SHP77 (cell line): ENCODE results near the gene GRIN2D.
"Not testable (repeated sequence)": the region's sequence is repeated elsewhere in the genome, so short reads cannot be mapped to it uniquely, and the experiment has no call there.

Source experiments
- DNase-seq, 2 experiments: peaks; one replicate each; lab custom pipeline; 2025; lab: John Stamatoyannopoulos, UW

GRIN2D gene

DNA sequence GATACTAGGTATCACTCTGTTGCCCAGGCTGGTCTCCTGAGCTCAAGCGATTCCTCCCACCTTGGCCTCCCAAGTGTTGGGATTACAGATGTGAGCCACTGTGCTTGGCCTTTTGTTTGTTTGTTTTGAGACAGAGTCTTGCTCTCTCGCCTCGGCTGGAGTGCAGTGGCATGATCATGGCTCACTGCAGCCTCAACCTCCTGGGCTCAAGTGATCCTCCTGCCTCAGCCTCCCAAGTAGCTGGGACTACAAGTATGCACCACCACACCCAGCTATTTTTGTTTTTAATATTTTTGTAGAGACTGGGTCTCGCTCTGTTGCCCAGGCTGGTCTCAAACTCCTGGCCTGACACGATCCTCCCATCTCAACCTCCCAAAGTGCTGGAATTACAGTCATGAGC lies 21.7 kb upstream of the GRIN2D start:
- not testable (repeated sequence) for DNase-seq

- peak; percentile 73 to 77 for DNase-seq
Observed at GRCh38 chr19:48372904-48373303, 20.6 kb upstream of the GRIN2D start.

GRCh38 chr19:48373567-48373966 lies 19.9 kb upstream of the GRIN2D start:
- DNase-seq, result no peak

GRCh38 chr19:48378194-48378570 lies 15.3 kb upstream of the GRIN2D start:
- DNase-seq, result no peak

GRCh38 chr19:48379058-48379457 lies 14.4 kb upstream of the GRIN2D start:
- DNase-seq, result no peak

- DNase-seq, result no peak
Observed at GRCh38 chr19:48381178-48381950, 12.1 kb upstream of the GRIN2D start.

DNA sequence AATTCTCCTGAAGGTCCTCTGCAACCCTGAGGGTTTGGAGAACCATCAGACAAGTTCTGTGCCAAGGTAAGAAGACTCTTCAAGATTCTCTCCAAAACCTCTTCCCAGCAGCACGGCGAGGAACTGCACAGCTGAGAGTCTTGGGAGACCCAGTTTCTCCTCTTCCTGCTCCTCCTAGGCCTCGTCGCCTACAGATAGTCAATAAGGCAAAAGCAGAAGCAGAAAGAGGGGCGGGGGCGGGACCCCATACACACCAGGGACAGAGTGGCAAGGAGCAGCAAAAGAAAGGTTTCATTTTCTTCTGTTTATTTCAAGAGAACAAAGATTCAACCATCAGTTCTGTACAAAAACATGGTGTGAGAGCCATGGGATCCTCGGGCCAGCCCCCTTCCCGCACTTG lies 11.2 kb upstream of the GRIN2D start:
- DNase-seq, result no peak

- no peak for DNase-seq
Observed at GRCh38 chr19:48385461-48386087, 7.9 kb upstream of the GRIN2D start.

- no peak for DNase-seq
Observed at GRCh38 chr19:48386981-48387380, 6.5 kb upstream of the GRIN2D start.

DNA sequence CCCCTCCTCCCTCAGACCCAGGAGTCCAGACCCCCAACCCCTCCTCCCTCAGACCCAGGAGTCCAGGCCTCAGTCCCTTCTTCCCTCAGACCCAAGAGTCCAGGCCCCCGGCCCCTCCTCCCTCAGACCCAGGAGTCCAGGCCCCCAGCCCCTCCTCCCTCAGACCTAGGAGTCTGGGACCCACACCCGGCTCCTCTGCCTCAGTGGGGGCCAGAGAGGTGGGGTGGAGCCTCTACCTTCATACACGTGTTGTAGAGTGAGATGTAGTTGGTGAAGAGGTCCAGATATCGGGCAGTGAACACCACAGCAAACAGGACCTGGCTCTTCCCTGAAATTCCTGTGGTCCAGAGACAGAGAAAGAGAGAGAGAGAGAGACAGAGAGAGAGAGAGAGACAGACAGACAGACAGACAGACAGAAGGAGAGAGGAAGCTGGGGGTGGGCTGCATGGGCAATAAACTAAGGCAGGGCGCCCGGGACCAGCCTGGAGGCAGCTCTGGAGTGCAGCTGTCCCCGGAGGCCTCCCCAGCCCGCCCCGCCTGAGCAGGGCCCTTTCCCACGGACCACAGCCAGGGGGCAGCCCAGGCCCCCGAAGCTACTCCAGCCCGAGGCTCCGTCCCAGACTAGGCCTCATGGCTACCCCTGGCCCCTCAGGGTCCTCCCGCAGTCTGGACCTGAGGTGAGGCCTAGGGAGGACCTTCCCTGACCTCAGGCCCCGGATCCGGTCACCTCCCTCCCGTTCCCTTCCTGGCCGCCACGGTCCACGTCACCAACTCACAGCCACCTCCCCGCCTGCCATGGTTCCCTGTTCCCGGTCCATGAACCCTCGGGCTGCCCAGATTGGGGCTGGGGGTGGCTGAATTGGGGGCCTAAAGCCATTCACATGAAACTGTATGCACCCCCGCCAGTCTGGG lies 3.0 kb upstream of the GRIN2D start:
- peak in 1 of 2 experiments; percentile 63 for DNase-seq

- DNase-seq, result peak in 1 of 2 experiments; percentile 50
Observed at GRCh38 chr19:48391100-48392005, 2.1 kb upstream of the GRIN2D start, which contains the start of gene KDELR1. KDELR1 (minus strand) TSS chr19:48391551; CDS start chr19:48391358, 193 bp downstream.

DNA sequence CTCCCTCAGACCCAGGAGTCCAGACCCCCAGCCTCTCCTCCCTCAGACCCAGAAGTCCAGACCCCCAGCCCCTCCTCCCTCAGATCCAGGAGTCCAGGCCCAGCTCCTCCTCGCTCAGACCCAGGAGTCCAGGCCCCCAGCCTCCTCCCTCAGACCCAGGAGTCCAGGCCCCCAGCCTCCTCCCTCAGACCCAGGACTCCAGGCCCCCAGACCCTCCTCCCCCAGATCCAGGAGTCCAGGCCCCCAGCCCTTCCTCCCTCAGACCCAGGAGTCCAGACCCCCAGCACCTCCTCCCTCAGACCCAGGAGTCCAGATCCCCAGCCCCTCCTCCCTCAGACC lies 1.5 kb upstream of the GRIN2D start:
- not testable (repeated sequence) for DNase-seq

GRCh38 chr19:48392860-48393558 lies 459 bp upstream of the GRIN2D start:
- no peak for DNase-seq

GRCh38 chr19:48394331-48395169 lies 1.1 kb downstream of the GRIN2D start:
- DNase-seq, result no peak

DNA sequence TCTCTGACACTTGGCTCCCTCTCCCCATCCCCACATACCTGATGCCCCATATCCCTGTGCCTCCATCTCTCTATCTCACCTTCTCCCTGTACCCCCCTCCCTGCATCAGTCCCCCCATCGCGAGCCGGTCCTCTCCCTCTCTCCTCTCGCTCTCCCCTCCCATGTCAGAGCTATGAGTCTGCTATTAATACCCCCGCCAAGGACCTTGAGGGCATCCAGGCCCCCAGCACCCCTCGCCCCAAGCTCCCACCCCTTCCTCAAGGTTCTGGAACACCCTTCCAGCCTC lies 1.6 kb downstream of the GRIN2D start:
- no peak for DNase-seq

DNA sequence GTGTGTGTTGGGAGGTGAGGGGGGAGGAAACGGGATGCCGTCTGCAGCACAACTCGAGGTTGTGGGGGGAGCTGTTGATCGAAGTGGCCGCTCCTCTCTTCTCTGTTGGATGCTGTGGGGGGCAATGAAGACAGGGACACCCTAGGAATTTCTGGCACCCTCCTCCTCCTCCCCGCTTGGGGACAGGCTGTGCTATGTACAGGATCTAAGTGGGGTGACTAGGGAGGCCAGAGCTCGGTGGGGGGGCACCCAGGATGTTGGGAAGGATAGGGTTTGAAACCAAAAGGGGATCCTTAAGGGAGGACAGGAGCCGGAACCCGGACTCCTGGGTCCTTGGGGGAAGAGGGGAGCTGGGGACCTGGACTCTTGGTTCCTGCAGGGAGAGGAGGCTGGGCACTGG lies 2.0 kb downstream of the GRIN2D start:
- DNase-seq, result no peak

DNA sequence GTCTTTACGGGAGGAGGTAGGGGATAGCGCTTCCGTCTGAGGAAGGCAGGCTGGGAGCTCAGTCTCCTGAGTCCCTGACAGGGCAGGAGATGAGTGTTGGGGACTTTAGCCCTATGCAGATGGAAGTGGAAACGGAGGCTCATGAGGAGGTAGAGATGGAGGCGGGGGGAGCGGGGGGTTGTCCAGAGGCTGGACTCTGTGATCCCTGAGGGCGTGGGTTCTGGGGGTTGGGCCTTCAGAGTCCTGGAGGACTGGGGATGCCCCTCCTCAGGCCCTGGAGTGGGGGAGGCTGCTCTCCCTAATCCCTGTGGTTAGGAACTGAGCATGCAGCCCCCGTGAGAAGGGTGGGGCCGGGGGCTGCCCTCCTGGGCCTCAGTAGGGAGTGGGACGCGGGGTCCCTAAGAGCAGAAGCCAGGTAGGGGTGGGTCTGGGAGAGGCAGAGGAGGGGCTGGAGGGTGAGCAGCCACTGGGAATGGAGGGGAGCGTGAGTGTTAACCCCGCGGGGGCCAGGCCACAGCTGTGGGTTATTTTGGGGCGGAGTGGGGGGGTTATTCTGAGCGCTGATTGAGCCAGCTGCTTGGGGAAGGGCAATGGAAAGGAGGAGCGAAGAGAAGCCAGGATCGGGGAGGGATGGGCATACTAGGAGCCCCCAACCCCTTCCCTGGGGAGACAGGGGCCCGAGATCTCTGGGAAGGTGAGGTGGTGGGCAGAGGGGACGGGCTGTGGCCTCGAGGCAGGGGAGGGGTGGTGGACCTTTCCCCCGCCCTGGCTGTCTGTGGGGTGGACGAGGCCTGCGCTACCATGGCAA lies 2.8 kb downstream of the GRIN2D start:
- no peak for DNase-seq

GRCh38 chr19:48396824-48397176 lies 3.3 kb downstream of the GRIN2D start:
- no peak for DNase-seq

DNA sequence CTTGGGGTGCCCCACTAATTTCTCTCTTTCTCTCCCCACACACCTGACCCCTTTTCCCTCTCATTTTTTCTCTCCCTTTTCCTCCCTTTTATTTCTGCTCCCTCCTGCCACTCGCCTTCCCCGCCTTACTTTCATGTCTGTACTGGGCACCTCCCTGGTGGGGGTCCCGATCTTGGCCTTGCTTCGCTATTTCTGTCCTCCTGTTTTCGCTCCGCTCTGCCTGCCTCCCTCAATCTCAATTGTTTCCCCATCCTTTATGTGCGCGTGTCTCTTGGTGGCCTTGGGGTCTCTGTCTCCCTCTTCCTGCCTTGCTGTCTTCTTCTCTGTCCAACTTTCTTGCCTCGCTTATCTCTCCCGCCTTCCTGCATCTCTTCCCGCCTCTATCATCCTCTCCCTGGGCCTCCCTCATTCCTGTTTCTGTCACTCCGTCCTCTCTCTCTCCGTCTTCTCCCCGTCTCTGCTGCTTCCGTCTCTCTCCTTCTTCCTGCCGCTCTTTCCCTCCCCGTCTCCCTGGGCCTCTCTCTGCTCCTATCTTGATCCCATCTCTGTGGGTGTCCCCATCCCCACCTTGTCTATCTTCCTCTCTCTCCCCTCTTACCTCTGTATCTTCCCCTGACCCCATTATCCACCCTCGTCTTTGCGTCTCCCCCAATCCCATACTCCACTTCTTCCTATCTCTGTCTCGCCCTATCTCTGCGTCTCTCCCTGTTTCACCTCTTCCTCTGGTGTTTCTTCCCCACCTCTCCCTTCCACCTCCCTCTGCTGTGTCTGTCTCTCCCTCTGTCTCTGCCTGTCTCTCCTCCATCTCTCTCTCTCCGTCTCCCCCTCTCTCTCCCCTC lies 4.0 kb downstream of the GRIN2D start:
- DNase-seq, result no peak
